Measurements from ENCODE around the gene TEX29.

- no peak for TF ChIP-seq POLR2A (IDR thresholded peaks at IDR 0.05; ENCODE audit: low read length)
- no peak for TF ChIP-seq GATA1 (IDR thresholded peaks at IDR 0.05; ENCODE audit: low read depth, low read length)
Measured at GRCh38 chr13:111367340-111367739, 46.9 kb downstream of the TEX29 start.

All from erythroblast (primary cell).